ENCODE results near the gene B3GNT5. TPM values are rescaled to one million over a fixed set of nuclear protein-coding genes. Genes with fewer than 3 reads are reported as not detected.

B3GNT5 gene
- total and polyA plus RNA-seq, 2 experiments from 2014 or later, result 22.7 to 39.6 TPM

DNA sequence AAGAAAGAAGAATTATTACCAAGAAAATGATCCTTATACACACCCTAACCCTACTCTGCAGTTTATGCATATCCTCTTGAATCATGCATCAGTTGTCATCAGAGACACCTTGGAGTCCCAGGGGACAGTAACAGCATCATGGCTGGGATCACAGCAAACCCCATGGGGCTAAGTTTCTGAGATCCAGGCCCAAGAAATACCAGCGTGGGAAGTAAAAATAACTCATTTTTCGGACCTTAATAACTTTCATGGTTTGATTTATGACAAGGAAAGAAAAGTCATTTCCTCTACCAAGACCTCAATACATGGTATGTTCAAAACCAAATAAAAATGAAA is 38.8 kb upstream of the B3GNT5 start:
- TF ChIP-seq, protein P1, sequence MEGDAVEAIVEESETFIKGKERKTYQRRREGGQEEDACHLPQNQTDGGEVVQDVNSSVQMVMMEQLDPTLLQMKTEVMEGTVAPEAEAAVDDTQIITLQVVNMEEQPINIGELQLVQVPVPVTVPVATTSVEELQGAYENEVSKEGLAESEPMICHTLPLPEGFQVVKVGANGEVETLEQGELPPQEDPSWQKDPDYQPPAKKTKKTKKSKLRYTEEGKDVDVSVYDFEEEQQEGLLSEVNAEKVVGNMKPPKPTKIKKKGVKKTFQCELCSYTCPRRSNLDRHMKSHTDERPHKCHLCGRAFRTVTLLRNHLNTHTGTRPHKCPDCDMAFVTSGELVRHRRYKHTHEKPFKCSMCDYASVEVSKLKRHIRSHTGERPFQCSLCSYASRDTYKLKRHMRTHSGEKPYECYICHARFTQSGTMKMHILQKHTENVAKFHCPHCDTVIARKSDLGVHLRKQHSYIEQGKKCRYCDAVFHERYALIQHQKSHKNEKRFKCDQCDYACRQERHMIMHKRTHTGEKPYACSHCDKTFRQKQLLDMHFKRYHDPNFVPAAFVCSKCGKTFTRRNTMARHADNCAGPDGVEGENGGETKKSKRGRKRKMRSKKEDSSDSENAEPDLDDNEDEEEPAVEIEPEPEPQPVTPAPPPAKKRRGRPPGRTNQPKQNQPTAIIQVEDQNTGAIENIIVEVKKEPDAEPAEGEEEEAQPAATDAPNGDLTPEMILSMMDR (IDR thresholded peaks at IDR 0.05; ENCODE audit: poor library complexity), result no peak
- TF ChIP-seq EZH2 (IDR thresholded peaks at IDR 0.05; ENCODE audit: borderline replicate concordance) (no peak), EZH2phosphoT487 (IDR thresholded peaks at IDR 0.05; ENCODE audit: low read depth, severe bottlenecking, unreplicated experiment) (no peak)
- H2AFZ ChIP-seq, result no peak overlapping the region
- H3K4me2 ChIP-seq, result no peak overlapping the region
- 90% methylated on average over 2 of the region's 2 CpGs for WGBS (ENCODE audit: low lambda C conversion rate, missing lambda C conversion rate)
- H3K27me3 ChIP-seq, result no peaks in the 10 kb centered on the region
- H3K4me3 ChIP-seq, result no peak overlapping the region
- H4K20me1 ChIP-seq (ENCODE audit: insufficient read depth, poor library complexity, severe bottlenecking), result no peaks in the 10 kb centered on the region
- no peak overlapping the region for H3K27ac ChIP-seq
- H3K79me2 ChIP-seq, result no peaks in the 10 kb centered on the region
- H3K4me1 ChIP-seq (ENCODE audit: insufficient read depth), result peaks cover 3% of the 10 kb centered on the region
- no peaks in the 10 kb centered on the region for H3K36me3 ChIP-seq (replicated peaks; ENCODE audit: insufficient read depth, low read depth)
- H3K9me2 ChIP-seq (replicated peaks; ENCODE audit: insufficient read depth), result no peaks in the 10 kb centered on the region
- no peaks in the 10 kb centered on the region for H3K9me3 ChIP-seq (ENCODE audit: low read depth)
- no peak for DNase-seq (ENCODE audit: low spot score)

DNA sequence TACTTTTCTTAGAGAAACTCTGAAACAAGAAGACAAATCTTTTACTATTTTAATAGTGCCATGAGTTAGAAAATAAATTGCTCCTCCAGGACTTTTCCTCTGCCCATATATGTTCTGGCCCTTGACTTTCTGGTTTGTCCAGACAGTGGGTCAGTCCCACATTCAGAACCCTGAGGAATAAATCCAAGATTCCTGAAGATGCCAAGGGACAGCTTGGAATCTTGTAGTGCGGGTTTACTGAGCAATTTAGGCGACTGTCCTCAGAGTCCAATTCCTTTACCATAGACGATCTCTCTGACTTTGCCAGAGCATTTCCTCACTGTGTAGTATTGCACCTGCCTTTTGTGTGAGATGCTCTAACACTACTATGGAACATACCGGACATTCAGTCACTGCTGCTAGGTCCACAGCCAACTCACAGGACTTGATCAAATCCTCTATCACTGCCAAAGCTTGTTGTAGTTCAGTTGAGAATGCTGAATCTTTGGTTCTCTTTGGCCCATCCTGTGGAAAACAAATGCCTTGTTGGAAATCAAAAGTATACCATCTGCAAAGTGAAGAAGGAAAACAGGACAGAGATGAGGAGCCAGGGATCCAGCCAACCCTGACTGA is 37.4 kb upstream of the B3GNT5 start:
- 92% methylated on average over 4 of the region's 4 CpGs for WGBS (ENCODE audit: low lambda C conversion rate, missing lambda C conversion rate)
- H3K4me1 ChIP-seq (ENCODE audit: insufficient read depth), result peaks cover 3% of the 10 kb centered on the region
- no peaks in the 10 kb centered on the region for H3K36me3 ChIP-seq (replicated peaks; ENCODE audit: insufficient read depth, low read depth)
- no peak overlapping the region for H2AFZ ChIP-seq
- H3K9me3 ChIP-seq (ENCODE audit: low read depth), result no peaks in the 10 kb centered on the region
- no peak overlapping the region for H3K27ac ChIP-seq
- no peak overlapping the region for H3K4me3 ChIP-seq
- H3K27me3 ChIP-seq, result no peaks in the 10 kb centered on the region
- no peak for DNase-seq (ENCODE audit: low spot score)
- H4K20me1 ChIP-seq (ENCODE audit: insufficient read depth, poor library complexity, severe bottlenecking), result no peaks in the 10 kb centered on the region
- H3K4me2 ChIP-seq, result no peak overlapping the region
- no peaks in the 10 kb centered on the region for H3K9me2 ChIP-seq (replicated peaks; ENCODE audit: insufficient read depth)
- H3K79me2 ChIP-seq, result no peaks in the 10 kb centered on the region
- TF ChIP-seq EZH2 (IDR thresholded peaks at IDR 0.05; ENCODE audit: borderline replicate concordance), result no peak
- TF ChIP-seq EZH2phosphoT487 (IDR thresholded peaks at IDR 0.05; ENCODE audit: low read depth, severe bottlenecking, unreplicated experiment), result no peak
- TF ChIP-seq, protein P1 (IDR thresholded peaks at IDR 0.05; ENCODE audit: poor library complexity), result no peak

DNA sequence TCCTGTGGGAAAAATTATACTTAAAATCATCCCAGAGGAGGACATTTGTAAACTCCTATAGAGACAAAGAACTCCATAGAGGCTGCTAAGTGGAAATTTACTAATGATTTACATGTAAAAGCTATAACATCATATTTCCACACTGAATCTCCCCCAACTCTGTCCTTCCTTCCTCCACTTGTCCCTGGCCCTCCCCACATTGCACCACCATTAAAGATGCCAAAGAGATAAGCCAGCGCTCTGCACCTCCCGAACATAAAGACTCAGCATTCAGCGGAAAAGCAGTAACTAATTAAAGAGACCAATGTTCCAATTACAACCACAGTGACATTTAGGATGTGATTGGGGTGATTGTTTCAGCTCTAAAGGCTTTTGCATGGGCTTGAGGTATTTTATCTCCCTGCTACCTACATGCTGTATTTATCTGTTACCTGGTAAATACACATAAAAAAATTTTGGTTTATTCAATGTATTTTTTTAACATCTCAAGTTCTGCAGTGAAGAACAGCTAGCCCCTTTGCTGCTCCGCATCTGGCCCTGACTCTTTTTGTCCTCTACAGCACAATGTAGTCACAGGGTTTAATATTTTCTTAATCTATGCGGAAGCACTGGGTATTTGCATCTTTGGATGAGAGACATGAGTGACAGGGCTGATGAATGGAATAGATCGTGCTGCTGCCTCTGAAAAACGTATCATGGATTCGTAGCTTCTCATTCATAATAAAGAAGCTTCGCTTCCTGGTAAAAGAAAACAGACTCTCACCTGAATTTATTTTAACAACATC is 35.3 kb upstream of the B3GNT5 start:
- Histone ChIP-seq H3K4me2 (no peak overlapping the region), H3K36me3 (replicated peaks; ENCODE audit: insufficient read depth, low read depth) (no peaks in the 10 kb centered on the region), H3K9me3 (ENCODE audit: low read depth) (no peaks in the 10 kb centered on the region), H3K4me1 (ENCODE audit: insufficient read depth) (peaks cover 3% of the 10 kb centered on the region), H2AFZ (no peak overlapping the region), H3K4me3 (no peak overlapping the region), H3K9me2 (replicated peaks; ENCODE audit: insufficient read depth) (no peaks in the 10 kb centered on the region), H3K79me2 (no peaks in the 10 kb centered on the region), H3K27ac (no peak overlapping the region), H4K20me1 (ENCODE audit: insufficient read depth, poor library complexity, severe bottlenecking) (no peaks in the 10 kb centered on the region), H3K27me3 (no peaks in the 10 kb centered on the region)
- TF ChIP-seq EZH2phosphoT487 (IDR thresholded peaks at IDR 0.05; ENCODE audit: low read depth, severe bottlenecking, unreplicated experiment) (no peak), EZH2 (IDR thresholded peaks at IDR 0.05; ENCODE audit: borderline replicate concordance) (no peak)
- TF ChIP-seq, protein P1 (IDR thresholded peaks at IDR 0.05; ENCODE audit: poor library complexity), result no peak
- WGBS (ENCODE audit: low lambda C conversion rate, missing lambda C conversion rate), result 81% methylated on average over 9 of the region's 9 CpGs
- DNase-seq (ENCODE audit: low spot score), result no peak

Measured in hepatocyte (in vitro differentiated cells).